Natural killer cell treated with Interleukin-12 subunit alpha and Interleukin-12 subunit beta and Interleukin-15 and Interleukin-18, amount 100 ng/mL, for 72 hours (primary cell): Measurements from ENCODE around the gene CAV3. TPM values are rescaled to one million over a fixed set of nuclear protein-coding genes. Genes with fewer than 3 reads are reported as not detected.

Experiments
- ATAC-seq, 2 donors: fragments of 150-1000 bp; cut with Tn5 transposase in 1 of 2; sonication (Bioruptor Pico), chemical (Tn5 transposase) in 1 of 2; 2 replicates each; pipeline ENCODE4 v1.10.0; 2021
- DNase-seq: peaks from one replicate; pipeline ENCODE4 v3.0.0; 2022; ENCODE audit warnings: low spot score
- H3K27ac Mint-ChIP-seq, 2 donors: 1 replicate in 1 of 2; 2 replicates in 1 of 2; pipeline ENCODE4 v1.8.0; 2022; ENCODE audit warnings: mixed read lengths in 2 of 2, mild to moderate bottlenecking in 1 of 2, moderate library complexity in 1 of 2
- H3K27me3 Mint-ChIP-seq, 2 donors: 1 replicate in 1 of 2; 2 replicates in 1 of 2; pipeline ENCODE4 v1.8.0; 2022; ENCODE audit warnings: mixed read lengths in 2 of 2
- H3K36me3 Mint-ChIP-seq: one replicate; pipeline ENCODE4 v1.8.0; 2022; ENCODE audit warnings: mixed read lengths
- H3K4me1 Mint-ChIP-seq, 2 donors: 1 replicate in 1 of 2; 2 replicates in 1 of 2; pipeline ENCODE4 v1.8.0; 2022; ENCODE audit warnings: low read depth in 2 of 2, mixed read lengths in 2 of 2, mild to moderate bottlenecking in 1 of 2
- H3K4me3 Mint-ChIP-seq: one replicate; pipeline ENCODE4 v1.8.0; 2022; ENCODE audit warnings: mixed read lengths
- H3K9me3 Mint-ChIP-seq: 2 replicates; pipeline ENCODE4 v1.8.0; 2022; ENCODE audit warnings: mixed read lengths
- total RNA-seq, 2 donors: library from RNA; stranded (reverse); gene quantifications; one replicate each; pipeline ENCODE4 v1.2.3, GENCODE V29; 2022

The CAV3 gene
- total RNA-seq, 2 donors from 2014 or later = not detected

DNA sequence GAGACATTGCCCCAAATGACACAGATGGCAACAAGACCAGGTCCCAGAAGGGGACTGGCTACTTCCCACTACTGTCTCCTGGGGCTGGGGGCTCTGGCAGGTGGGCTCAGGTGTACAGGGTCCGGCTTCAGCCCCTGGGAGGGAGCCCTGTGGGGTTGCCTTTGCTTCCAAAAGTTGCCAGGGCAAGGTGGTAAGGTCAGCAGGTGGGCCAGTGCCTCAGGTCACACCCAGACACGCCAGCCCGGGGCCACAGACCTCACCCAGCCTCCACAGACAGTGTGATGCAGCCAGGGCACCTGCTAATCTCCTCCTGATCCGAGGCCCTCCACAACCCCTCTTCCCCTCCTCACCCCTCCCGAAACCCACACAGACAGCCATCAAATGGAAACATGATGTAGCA, 28.3 kb downstream of the CAV3 start:
- Mint-ChIP-seq H3K27me3 (peaks cover 0 to 8% of the 10 kb centered on the region in 2 donors), H3K36me3 (no peaks in the 10 kb centered on the region), H3K9me3 (no peaks in the 10 kb centered on the region), H3K4me3 (no peak overlapping the region), H3K27ac (no peak overlapping the region), H3K4me1 (no peaks in the 10 kb centered on the region)
- ATAC-seq (peak; percentile 17 to 21), DNase-seq (no peak)

- DNase-seq (no peak), ATAC-seq (no peak)
- H3K36me3 Mint-ChIP-seq = no peaks in the 10 kb centered on the region
- H3K4me1 Mint-ChIP-seq = no peaks in the 10 kb centered on the region
- no peak overlapping the region for H3K27ac Mint-ChIP-seq
- peaks cover 0 to 8% of the 10 kb centered on the region in 2 donors for H3K27me3 Mint-ChIP-seq
- no peaks in the 10 kb centered on the region for H3K9me3 Mint-ChIP-seq
- no peak overlapping the region for H3K4me3 Mint-ChIP-seq
Measured at GRCh38 chr3:8762607-8763377, 29.2 kb downstream of the CAV3 start.

- Mint-ChIP-seq H3K4me3 (no peak overlapping the region), H3K27ac (no peak overlapping the region)
- ATAC-seq = no peak
Measured at GRCh38 chr3:8764528-8764927, 30.9 kb downstream of the CAV3 start.

GRCh38 chr3:8765528-8765927, 31.9 kb downstream of the CAV3 start:
- H3K4me3 Mint-ChIP-seq = no peak overlapping the region
- no peaks in the 10 kb centered on the region for H3K9me3 Mint-ChIP-seq
- DNase-seq (no peak), ATAC-seq (no peak)
- H3K4me1 Mint-ChIP-seq = peaks cover 3 to 13% of the 10 kb centered on the region in 2 donors
- no peak overlapping the region for H3K27ac Mint-ChIP-seq
- peaks cover 16 to 25% of the 10 kb centered on the region in 2 donors for H3K27me3 Mint-ChIP-seq
- no peaks in the 10 kb centered on the region for H3K36me3 Mint-ChIP-seq

More at GRCh38 chr3:8764528-8764927, 30.9 kb downstream of the CAV3 start:
- H3K27me3 Mint-ChIP-seq = peaks cover 10 to 18% of the 10 kb centered on the region in 2 donors
- H3K36me3 Mint-ChIP-seq = no peaks in the 10 kb centered on the region
- no peak for DNase-seq
- H3K9me3 Mint-ChIP-seq = no peaks in the 10 kb centered on the region
- peaks cover under 1 to 10% of the 10 kb centered on the region in 2 donors for H3K4me1 Mint-ChIP-seq

GRCh38 chr3:8766148-8766547, 32.5 kb downstream of the CAV3 start:
- Mint-ChIP-seq H3K4me3 (no peak overlapping the region), H3K27me3 (peaks cover 22 to 29% of the 10 kb centered on the region in 2 donors), H3K27ac (no peak overlapping the region), H3K4me1 (peaks cover 3 to 13% of the 10 kb centered on the region in 2 donors), H3K9me3 (no peaks in the 10 kb centered on the region), H3K36me3 (no peaks in the 10 kb centered on the region)
- no peak for ATAC-seq
- DNase-seq = no peak

DNA sequence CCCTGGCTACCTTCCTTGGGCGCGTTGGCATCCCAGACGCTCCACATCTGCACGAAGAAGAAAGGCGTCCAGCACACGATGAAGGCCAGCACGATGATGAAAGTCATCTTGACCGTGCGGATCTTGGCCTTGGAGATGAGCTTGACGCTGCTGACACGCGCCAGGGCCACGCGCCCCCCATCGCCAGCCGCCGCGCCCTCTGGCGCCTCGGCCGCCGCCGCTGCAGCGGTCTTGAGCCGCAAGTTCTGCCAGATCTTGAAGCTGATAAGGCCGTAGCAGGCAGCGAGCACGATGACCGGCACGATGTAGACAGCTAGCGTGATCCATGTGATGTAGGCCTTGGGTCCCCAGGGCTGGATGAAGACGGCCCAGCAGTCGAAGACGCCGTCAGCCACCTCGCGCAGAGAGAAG, 33.7 kb downstream of the CAV3 start:
- H3K27me3 Mint-ChIP-seq = peaks cover 29 to 30% of the 10 kb centered on the region in 2 donors
- H3K4me1 Mint-ChIP-seq = peaks cover 3 to 13% of the 10 kb centered on the region in 2 donors
- no peaks in the 10 kb centered on the region for H3K36me3 Mint-ChIP-seq
- H3K27ac Mint-ChIP-seq = no peak overlapping the region
- no peaks in the 10 kb centered on the region for H3K9me3 Mint-ChIP-seq
- DNase-seq = no peak
- H3K4me3 Mint-ChIP-seq = no peak overlapping the region
- no peak for ATAC-seq

GRCh38 chr3:8767667-8768363, 34.2 kb downstream of the CAV3 start:
- Mint-ChIP-seq H3K9me3 (no peaks in the 10 kb centered on the region), H3K27me3 (peaks cover 29 to 30% of the 10 kb centered on the region in 2 donors), H3K36me3 (no peaks in the 10 kb centered on the region), H3K27ac (no peak overlapping the region), H3K4me1 (peaks cover 3 to 13% of the 10 kb centered on the region in 2 donors), H3K4me3 (no peak overlapping the region)
- DNase-seq (no peak), ATAC-seq (no peak)

DNA sequence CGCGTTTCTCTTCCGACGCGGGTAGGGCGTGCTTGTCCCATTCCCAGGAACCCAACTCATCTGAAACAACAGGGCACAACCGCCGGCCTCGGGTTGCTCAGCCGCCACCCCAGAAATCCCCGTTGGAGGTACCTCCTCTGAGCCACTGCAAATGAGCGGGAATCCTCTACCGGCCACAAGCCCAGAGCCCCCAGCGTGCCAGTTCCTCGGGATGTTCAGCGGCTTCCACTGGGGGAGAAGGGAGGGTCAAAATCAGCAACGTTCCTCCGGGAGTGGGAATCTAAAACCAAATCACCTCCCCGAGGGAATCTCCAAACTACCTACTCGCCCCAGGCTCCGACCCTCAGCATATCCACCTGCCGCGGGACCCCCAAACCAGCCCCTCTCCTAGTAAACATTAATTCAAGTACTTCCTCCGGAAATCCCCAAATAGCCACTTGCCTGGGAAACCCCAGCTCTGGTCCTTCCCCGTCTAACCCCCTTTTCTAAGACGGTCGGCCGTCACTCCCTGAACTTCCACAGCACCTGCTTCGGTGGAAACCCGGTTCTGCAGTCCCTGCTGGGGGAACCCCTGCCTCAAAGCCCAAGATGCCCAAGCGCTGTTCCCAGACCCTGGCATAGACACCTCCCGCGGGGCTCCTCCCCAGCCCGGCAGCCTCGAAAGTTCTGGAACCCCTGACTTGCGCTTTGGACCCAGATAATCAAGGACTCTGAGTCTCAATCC, 34.9 kb downstream of the CAV3 start:
- DNase-seq (no peak), ATAC-seq (no peak)
- peaks cover 29 to 30% of the 10 kb centered on the region in 2 donors for H3K27me3 Mint-ChIP-seq

GRCh38 chr3:8769088-8769822, 35.7 kb downstream of the CAV3 start, which contains the start of gene OXTR:
Gene OXTR (minus strand): TSS chr3:8769613. CDS start chr3:8768187, 1,426 bp downstream.
- H3K36me3 Mint-ChIP-seq = no peaks in the 10 kb centered on the region
- ATAC-seq (peak; percentile 77 to 82), DNase-seq (peak; percentile 73)
- H3K9me3 Mint-ChIP-seq = no peaks in the 10 kb centered on the region
- H3K4me1 Mint-ChIP-seq = peaks cover 3 to 13% of the 10 kb centered on the region in 2 donors
- H3K4me3 Mint-ChIP-seq = peak within 1 kb of the TSS; percentile 30
- H3K27ac Mint-ChIP-seq = no peak within 1 kb of the TSS
- peaks cover 29 to 30% of the 10 kb centered on the region in 2 donors for H3K27me3 Mint-ChIP-seq

More for the DNA sequence above, 34.9 kb downstream of the CAV3 start:
- peaks cover 3 to 13% of the 10 kb centered on the region in 2 donors for H3K4me1 Mint-ChIP-seq
- H3K36me3 Mint-ChIP-seq = no peaks in the 10 kb centered on the region
- no peak overlapping the region for H3K27ac Mint-ChIP-seq
- peak overlapping the region; percentile 30 for H3K4me3 Mint-ChIP-seq
- H3K9me3 Mint-ChIP-seq = no peaks in the 10 kb centered on the region

DNA sequence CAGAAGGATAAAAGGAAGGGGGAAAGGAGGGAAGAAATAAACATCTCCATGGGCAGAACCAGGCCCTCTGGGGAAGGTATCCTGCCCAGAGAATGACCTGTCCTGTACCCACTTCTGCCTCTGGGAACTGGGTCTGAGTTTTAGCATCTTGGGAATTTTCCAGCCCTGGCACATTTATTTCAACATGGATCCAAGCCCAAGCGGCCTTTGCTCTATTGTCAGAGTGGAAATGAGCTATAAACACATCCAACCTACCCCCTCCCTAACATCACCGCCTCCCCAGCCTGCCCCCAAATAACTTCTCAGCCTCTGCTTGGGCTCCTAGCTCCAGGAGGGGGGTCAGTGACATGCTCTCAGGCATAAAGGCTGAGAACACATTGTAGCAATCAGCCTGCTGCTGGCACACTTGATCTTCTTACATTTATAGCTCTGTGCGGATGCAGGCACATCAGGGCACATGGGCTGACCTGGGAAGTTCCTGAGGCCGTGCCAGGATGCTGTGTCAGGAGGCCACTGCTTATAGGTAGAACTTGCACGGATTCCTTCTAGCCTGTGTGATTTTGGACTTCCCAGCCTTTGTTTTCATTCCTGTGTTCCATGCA, 40.4 kb downstream of the CAV3 start:
- H3K9me3 Mint-ChIP-seq = no peaks in the 10 kb centered on the region
- H3K27me3 Mint-ChIP-seq = peaks cover 30 to 41% of the 10 kb centered on the region in 2 donors
- DNase-seq (no peak), ATAC-seq (no peak)
- no peak overlapping the region for H3K4me3 Mint-ChIP-seq
- peaks cover 3 to 8% of the 10 kb centered on the region in 2 donors for H3K4me1 Mint-ChIP-seq
- H3K27ac Mint-ChIP-seq = no peak overlapping the region
- H3K36me3 Mint-ChIP-seq = no peaks in the 10 kb centered on the region

GRCh38 chr3:8775181-8775580, 41.6 kb downstream of the CAV3 start:
- H3K4me3 Mint-ChIP-seq = no peak overlapping the region
- no peak for DNase-seq
- H3K36me3 Mint-ChIP-seq = no peaks in the 10 kb centered on the region
- H3K27ac Mint-ChIP-seq = no peak overlapping the region
- H3K9me3 Mint-ChIP-seq = no peaks in the 10 kb centered on the region
- no peak for ATAC-seq
- H3K27me3 Mint-ChIP-seq = peaks cover 25 to 32% of the 10 kb centered on the region in 2 donors
- H3K4me1 Mint-ChIP-seq = no peaks in the 10 kb centered on the region

- H3K27ac Mint-ChIP-seq = no peak overlapping the region
Measured at GRCh38 chr3:8775602-8776001, 42.0 kb downstream of the CAV3 start.

DNA sequence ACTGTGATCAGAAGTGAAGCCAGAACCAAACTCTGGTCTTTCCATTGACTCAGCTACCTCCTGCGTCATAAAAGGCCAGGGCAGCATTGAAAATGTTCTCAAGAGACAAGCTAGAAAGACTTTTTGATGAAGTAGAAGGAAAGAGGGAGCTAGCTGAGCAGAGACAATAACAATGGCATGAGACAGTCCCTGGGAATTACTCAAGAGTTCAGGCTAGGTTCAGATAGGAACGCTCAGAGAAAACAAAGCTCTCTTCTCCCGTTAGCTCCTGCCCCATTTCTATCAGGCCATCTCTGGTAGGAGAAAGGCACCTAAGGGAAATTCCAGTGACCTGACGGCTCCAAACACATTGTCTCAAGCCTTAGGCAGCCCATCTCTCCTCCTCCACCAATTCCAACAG, 42.8 kb downstream of the CAV3 start:
- H3K9me3 Mint-ChIP-seq = no peaks in the 10 kb centered on the region
- no peaks in the 10 kb centered on the region for H3K4me1 Mint-ChIP-seq
- H3K36me3 Mint-ChIP-seq = no peaks in the 10 kb centered on the region
- no peak overlapping the region for H3K27ac Mint-ChIP-seq
- H3K4me3 Mint-ChIP-seq = no peak overlapping the region
- no peak for DNase-seq
- ATAC-seq = no peak
- H3K27me3 Mint-ChIP-seq = peaks cover 18 to 25% of the 10 kb centered on the region in 2 donors

More at GRCh38 chr3:8775602-8776001, 42.0 kb downstream of the CAV3 start:
- no peaks in the 10 kb centered on the region for H3K36me3 Mint-ChIP-seq
- ATAC-seq (no peak), DNase-seq (no peak)
- H3K4me3 Mint-ChIP-seq = no peak overlapping the region
- no peaks in the 10 kb centered on the region for H3K4me1 Mint-ChIP-seq
- H3K27me3 Mint-ChIP-seq = peaks cover 23 to 31% of the 10 kb centered on the region in 2 donors
- no peaks in the 10 kb centered on the region for H3K9me3 Mint-ChIP-seq
